Measurements from ENCODE around the gene ASIC3.
"Not testable (repeated sequence)": the region's sequence is repeated elsewhere in the genome, so short reads cannot be mapped to it uniquely, and the experiment has no call there.

Gene ASIC3

GRCh38 chr7:151025924-151026671 is 22.2 kb upstream of the ASIC3 start:
- Histone ChIP-seq H3K4me1 (ENCODE audit: insufficient read depth, low read length) (peaks cover 18% of the 10 kb centered on the region), H3K4me3 (ENCODE audit: low read length) (no peak overlapping the region), H3K36me3 (ENCODE audit: insufficient read depth, low read length) (no peaks in the 10 kb centered on the region), H3K27ac (ENCODE audit: low read depth, low read length) (no peak overlapping the region), H3K27me3 (ENCODE audit: insufficient read depth, low read length) (no peaks in the 10 kb centered on the region; the same call in 1 of the 2 replicates), H3K9ac (ENCODE audit: low read depth, low read length) (no peak overlapping the region), H3K9me3 (ENCODE audit: insufficient read depth, low read depth, low read length) (no peaks in the 10 kb centered on the region)
- 89% methylated on average over 4 of the region's 4 CpGs for WGBS

DNA sequence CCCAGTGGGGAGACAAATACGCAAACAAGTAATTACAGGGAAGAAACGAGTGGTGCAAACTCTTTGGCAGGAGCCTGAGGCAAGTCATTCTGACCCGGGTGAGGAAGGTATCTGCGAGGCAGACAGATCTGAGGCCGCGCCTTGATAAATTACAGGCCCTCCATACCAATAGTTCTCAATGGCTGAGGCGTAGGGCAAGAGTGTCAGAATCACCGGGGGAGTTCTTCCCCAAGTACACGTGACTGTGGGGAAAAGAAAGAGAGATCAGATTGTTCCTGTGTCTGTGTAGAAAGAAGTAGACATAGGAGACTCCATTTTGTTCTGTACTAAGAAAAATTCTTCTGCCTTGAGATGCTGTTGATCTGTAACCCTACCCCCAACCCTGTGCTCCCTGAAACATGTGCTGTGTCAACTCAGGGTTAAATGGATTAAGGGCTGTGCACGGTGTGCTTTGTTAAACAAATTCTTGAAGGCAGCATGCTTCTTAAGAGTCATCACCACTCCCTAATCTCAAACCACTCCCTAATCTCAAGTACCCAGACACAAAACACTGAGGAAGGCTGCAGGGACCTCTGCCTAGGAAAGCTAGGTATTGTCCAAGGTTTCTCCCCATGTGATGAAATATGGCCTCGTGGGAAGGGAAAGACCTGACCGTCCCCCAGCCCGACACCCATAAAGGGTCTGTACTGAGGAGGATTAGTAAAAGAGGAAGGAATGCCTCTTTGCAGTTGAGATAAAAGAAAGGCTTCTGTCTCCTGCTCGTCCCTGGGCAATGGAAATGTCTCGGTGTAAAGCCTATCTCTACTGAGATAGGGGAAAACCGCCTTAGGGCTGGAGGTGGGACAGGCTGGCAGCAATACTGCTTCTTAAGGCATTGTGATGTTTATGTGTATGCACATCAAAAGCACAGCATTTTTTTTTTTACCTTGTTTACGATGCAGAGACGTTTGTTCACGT is 21.3 kb upstream of the ASIC3 start:
- 19% methylated on average over 19 of the region's 19 CpGs for WGBS
- Histone ChIP-seq H3K27ac (ENCODE audit: low read depth, low read length) (peak overlapping the region; percentile 66; the same call in 1 of the 2 replicates), H3K4me1 (ENCODE audit: insufficient read depth, low read length) (peaks cover 18% of the 10 kb centered on the region), H3K9ac (ENCODE audit: low read depth, low read length) (peak overlapping the region; percentile 36; the same call in 1 of the 2 replicates), H3K4me3 (ENCODE audit: low read length) (peak overlapping the region; percentile 91)
- not testable (repeated sequence) for H3K9me3 ChIP-seq (ENCODE audit: insufficient read depth, low read depth, low read length); H3K27me3 ChIP-seq (ENCODE audit: insufficient read depth, low read length); H3K36me3 ChIP-seq (ENCODE audit: insufficient read depth, low read length)

GRCh38 chr7:151027728-151028130 is 20.6 kb upstream of the ASIC3 start:
- H3K27ac ChIP-seq (ENCODE audit: low read depth, low read length), result peak overlapping the region; percentile 66; the same call in 1 of the 2 replicates
- peaks cover 18% of the 10 kb centered on the region for H3K4me1 ChIP-seq (ENCODE audit: insufficient read depth, low read length)
- H3K36me3 ChIP-seq (ENCODE audit: insufficient read depth, low read length); H3K27me3 ChIP-seq (ENCODE audit: insufficient read depth, low read length); H3K9me3 ChIP-seq (ENCODE audit: insufficient read depth, low read depth, low read length): not testable (repeated sequence)
- peak overlapping the region; percentile 36 for H3K9ac ChIP-seq (ENCODE audit: low read depth, low read length)
- peak overlapping the region; percentile 91 for H3K4me3 ChIP-seq (ENCODE audit: low read length)
- 3% methylated on average over 16 of the region's 16 CpGs for WGBS

- Histone ChIP-seq H3K27ac (ENCODE audit: low read depth, low read length) (peak within 1 kb of the TSS; percentile 66; the same call in 1 of the 2 replicates), H3K27me3 (ENCODE audit: insufficient read depth, low read length) (no peaks in the 10 kb centered on the region), H3K9ac (ENCODE audit: low read depth, low read length) (peak within 1 kb of the TSS; percentile 65), H3K4me3 (ENCODE audit: low read length) (peak within 1 kb of the TSS; percentile 91), H3K4me1 (ENCODE audit: insufficient read depth, low read length) (peaks cover 18% of the 10 kb centered on the region), H3K36me3 (ENCODE audit: insufficient read depth, low read length) (no peaks in the 10 kb centered on the region), H3K9me3 (ENCODE audit: insufficient read depth, low read depth, low read length) (no peaks in the 10 kb centered on the region)
- WGBS, result 1% methylated on average over 53 of the region's 53 CpGs
Observed at GRCh38 chr7:151028131-151028947, 20.0 kb upstream of the ASIC3 start, which contains the start of gene ABCB8. TSS of gene ABCB8 (plus strand) at chr7:151028450. CDS start at chr7:151028516, 66 bp downstream.

DNA sequence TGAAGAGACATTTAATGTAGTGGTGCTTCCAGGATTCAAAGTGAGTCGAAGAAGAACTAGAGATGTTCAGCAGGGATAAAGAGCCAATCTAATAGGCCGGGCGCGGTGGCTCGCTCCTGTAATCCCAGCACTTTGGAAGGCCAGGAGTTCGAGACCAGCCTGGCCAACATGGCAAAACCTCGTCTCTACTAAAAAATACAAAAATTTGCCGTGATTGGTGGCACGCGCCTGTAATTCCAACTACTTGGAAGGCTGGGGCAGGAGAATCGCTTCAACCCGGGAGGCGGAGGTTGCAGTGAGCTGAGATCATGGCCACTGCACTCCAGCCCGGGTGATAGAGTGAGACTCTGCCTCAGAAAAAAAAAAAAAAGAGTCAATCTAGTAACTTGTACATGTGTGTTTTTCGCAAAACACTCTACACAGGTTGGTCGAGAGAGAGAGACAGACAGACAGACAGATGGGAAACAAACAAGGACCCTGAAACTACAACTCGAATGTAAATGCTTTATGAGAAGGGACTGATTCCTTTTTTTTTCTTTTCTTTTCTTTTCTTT is 19.3 kb upstream of the ASIC3 start:
- Histone ChIP-seq H3K9ac (ENCODE audit: low read depth, low read length) (peak overlapping the region; percentile 65; the same call in 1 of the 2 replicates), H3K27ac (ENCODE audit: low read depth, low read length) (no peak overlapping the region), H3K36me3 (ENCODE audit: insufficient read depth, low read length) (no peaks in the 10 kb centered on the region), H3K27me3 (ENCODE audit: insufficient read depth, low read length) (no peaks in the 10 kb centered on the region), H3K4me3 (ENCODE audit: low read length) (peak overlapping the region; percentile 91), H3K4me1 (ENCODE audit: insufficient read depth, low read length) (peaks cover 18% of the 10 kb centered on the region), H3K9me3 (ENCODE audit: insufficient read depth, low read depth, low read length) (no peaks in the 10 kb centered on the region)
- WGBS, result 66% methylated on average over 17 of the region's 17 CpGs

DNA sequence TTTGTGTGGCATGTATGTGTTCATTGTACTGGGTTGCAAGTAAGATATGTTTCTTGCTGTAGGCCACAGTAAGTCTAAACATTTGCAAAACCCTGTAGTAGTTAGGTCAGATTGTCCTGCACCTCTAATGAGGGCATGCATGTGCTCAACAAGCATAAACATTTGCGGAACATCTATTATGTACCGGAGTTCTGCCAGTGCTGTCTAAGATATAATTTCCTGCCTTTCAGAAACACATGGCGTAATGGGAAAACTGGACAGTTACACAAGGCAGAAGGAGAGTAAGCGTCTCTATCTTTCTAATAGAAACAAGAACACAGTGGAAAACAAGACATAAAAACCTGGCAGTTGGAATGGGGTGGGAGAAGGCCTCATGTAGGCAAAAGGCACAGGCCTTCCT is 17.3 kb upstream of the ASIC3 start:
- no peaks in the 10 kb centered on the region for H3K27me3 ChIP-seq (ENCODE audit: insufficient read depth, low read length)
- no peak overlapping the region for H3K4me3 ChIP-seq (ENCODE audit: low read length)
- H3K27ac ChIP-seq (ENCODE audit: low read depth, low read length), result no peak overlapping the region
- no peak overlapping the region for H3K9ac ChIP-seq (ENCODE audit: low read depth, low read length)
- peaks cover 6% of the 10 kb centered on the region; the same call in 1 of the 2 replicates for H3K36me3 ChIP-seq (ENCODE audit: insufficient read depth, low read length)
- H3K4me1 ChIP-seq (ENCODE audit: insufficient read depth, low read length), result peaks cover 18% of the 10 kb centered on the region
- no peaks in the 10 kb centered on the region for H3K9me3 ChIP-seq (ENCODE audit: insufficient read depth, low read depth, low read length)
- 96% methylated on average over 4 of the region's 4 CpGs for WGBS

- Histone ChIP-seq H3K9ac (ENCODE audit: low read depth, low read length) (no peak overlapping the region), H3K4me3 (ENCODE audit: low read length) (no peak overlapping the region), H3K27me3 (ENCODE audit: insufficient read depth, low read length) (no peaks in the 10 kb centered on the region), H3K27ac (ENCODE audit: low read depth, low read length) (no peak overlapping the region), H3K9me3 (ENCODE audit: insufficient read depth, low read depth, low read length) (no peaks in the 10 kb centered on the region), H3K36me3 (ENCODE audit: insufficient read depth, low read length) (peaks cover 16% of the 10 kb centered on the region), H3K4me1 (ENCODE audit: insufficient read depth, low read length) (0 out of 2 replicates have a peak, but pooled peaks cover 3% of the 10 kb centered on the region)
- 91% methylated on average over 17 of the region's 17 CpGs for WGBS
Observed at GRCh38 chr7:151032936-151033863, 15.1 kb upstream of the ASIC3 start.

- Histone ChIP-seq H3K9me3 (ENCODE audit: insufficient read depth, low read depth, low read length) (no peaks in the 10 kb centered on the region), H3K36me3 (ENCODE audit: insufficient read depth, low read length) (peaks cover 16% of the 10 kb centered on the region), H3K27ac (ENCODE audit: low read depth, low read length) (no peak overlapping the region), H3K27me3 (ENCODE audit: insufficient read depth, low read length) (no peaks in the 10 kb centered on the region), H3K9ac (ENCODE audit: low read depth, low read length) (no peak overlapping the region), H3K4me1 (ENCODE audit: insufficient read depth, low read length) (0 out of 2 replicates have a peak, but pooled peaks cover 3% of the 10 kb centered on the region), H3K4me3 (ENCODE audit: low read length) (no peak overlapping the region)
- 86% methylated on average over 5 of the region's 5 CpGs for WGBS
Observed at GRCh38 chr7:151033864-151034249, 14.5 kb upstream of the ASIC3 start.

DNA sequence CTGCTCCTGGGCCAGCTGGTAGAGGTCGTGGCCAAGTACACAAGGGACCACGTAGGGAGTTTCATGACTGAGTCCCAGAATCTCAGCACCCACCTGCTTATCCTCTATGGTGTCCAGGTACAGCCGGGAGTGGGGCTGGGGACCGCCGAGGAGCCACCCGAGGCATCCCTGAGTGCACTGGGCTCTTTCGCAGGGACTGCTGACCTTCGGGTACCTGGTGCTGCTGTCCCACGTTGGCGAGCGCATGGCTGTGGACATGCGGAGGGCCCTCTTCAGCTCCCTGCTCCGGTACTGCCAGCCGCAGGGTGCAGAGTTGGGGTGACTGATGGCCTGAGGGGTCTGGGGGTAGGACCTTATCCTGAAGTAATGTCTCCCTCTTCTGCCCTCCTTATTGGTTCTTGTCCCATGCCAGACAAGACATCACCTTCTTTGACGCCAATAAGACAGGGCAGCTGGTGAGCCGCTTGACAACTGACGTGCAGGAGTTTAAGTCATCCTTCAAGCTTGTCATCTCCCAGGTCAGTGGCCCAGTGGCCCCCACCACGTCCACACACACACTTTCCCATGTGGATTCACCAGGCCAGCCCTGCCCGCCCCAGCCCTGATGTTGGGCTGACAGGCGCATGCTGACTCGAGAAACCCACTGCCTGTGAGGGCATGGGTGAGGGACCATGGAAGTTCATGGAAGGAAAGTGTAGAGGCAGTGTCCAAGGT is 13.9 kb upstream of the ASIC3 start:
- Histone ChIP-seq H3K27me3 (ENCODE audit: insufficient read depth, low read length) (no peaks in the 10 kb centered on the region), H3K27ac (ENCODE audit: low read depth, low read length) (no peak overlapping the region), H3K9me3 (ENCODE audit: insufficient read depth, low read depth, low read length) (no peaks in the 10 kb centered on the region), H3K9ac (ENCODE audit: low read depth, low read length) (no peak overlapping the region), H3K36me3 (ENCODE audit: insufficient read depth, low read length) (peaks cover 16% of the 10 kb centered on the region), H3K4me3 (ENCODE audit: low read length) (no peak overlapping the region), H3K4me1 (ENCODE audit: insufficient read depth, low read length) (peaks cover 4% of the 10 kb centered on the region; the same call in 1 of the 2 replicates)
- 96% methylated on average over 21 of the region's 21 CpGs for WGBS
